ENCODE results near the gene RAB6A.
"Not testable (repeated sequence)": the region's sequence is repeated elsewhere in the genome, so short reads cannot be mapped to it uniquely, and the experiment has no call there.

The RAB6A gene

GRCh38 chr11:73770811-73771210, 9.9 kb upstream of the RAB6A start:
- not testable (repeated sequence) for H3K4me3 ChIP-seq (ENCODE audit: low read depth, low read length); DNase-seq (ENCODE audit: low read depth)

DNA sequence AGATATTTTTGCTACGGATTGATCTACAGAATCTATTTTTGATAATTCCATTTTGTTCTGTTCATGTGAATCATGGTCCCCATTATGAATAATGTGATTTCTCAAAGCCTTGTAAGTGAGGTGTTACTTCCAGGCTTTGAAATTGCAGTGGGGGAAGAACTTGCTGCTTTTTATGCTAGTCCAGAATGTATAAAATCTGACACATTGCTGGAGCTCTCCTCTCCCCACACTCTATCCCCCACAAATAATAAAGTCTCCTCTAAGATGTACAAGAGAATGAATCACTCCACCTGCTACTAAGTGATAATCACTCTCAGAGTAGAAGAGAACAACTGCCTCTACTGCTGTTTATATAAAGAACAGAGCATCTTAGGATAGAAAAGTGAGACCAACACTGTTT, 5.9 kb upstream of the RAB6A start:
- no peak overlapping the region for H3K4me3 ChIP-seq (ENCODE audit: low read depth, low read length)
- no peak for DNase-seq (ENCODE audit: low read depth)

- H3K4me3 ChIP-seq (ENCODE audit: low read depth, low read length) = no peak overlapping the region
- DNase-seq (ENCODE audit: low read depth) = no peak
Measured at GRCh38 chr11:73762732-73763131, 1.9 kb upstream of the RAB6A start.

- DNase-seq (ENCODE audit: low read depth) = no peak
- H3K4me3 ChIP-seq (ENCODE audit: low read depth, low read length) = peak overlapping the region; percentile 38
Measured at GRCh38 chr11:73761403-73761945, 600 bp upstream of the RAB6A start.

- peak overlapping the region; percentile 96 for H3K4me3 ChIP-seq (ENCODE audit: low read depth, low read length)
- DNase-seq (ENCODE audit: low read depth) = no peak
Measured at GRCh38 chr11:73760135-73760678, 667 bp downstream of the RAB6A start.

DNA sequence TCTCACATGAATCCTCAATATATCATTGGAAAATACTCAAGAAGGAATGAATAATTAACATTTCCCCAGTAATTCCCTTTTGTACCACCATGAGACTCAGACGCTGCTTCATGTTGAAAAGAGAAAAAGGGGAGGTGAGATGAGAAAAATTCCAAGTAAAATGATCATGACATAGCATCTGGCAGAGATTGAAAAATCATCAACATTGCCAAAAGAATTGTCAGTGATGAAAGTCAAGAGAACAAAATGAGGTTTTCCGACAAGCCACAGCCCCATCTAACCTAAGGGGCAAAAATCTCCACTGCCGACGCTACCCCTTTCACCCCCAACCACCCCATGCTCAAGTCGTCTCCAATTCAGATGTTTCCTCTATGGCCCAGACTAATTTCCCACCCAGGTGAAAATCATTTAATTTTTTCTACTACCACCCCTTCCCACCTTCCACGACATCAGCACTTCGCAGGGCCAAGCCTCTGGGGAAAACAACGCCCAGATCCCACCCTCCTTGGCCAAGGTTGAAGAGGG, 1.2 kb downstream of the RAB6A start:
- DNase-seq (ENCODE audit: low read depth) = no peak
- peak overlapping the region; percentile 96 for H3K4me3 ChIP-seq (ENCODE audit: low read depth, low read length)

- DNase-seq (ENCODE audit: low read depth) = no peak
- H3K4me3 ChIP-seq (ENCODE audit: low read depth, low read length) = peak overlapping the region; percentile 96
Measured at GRCh38 chr11:73758451-73758850, 2.4 kb downstream of the RAB6A start.

DNA sequence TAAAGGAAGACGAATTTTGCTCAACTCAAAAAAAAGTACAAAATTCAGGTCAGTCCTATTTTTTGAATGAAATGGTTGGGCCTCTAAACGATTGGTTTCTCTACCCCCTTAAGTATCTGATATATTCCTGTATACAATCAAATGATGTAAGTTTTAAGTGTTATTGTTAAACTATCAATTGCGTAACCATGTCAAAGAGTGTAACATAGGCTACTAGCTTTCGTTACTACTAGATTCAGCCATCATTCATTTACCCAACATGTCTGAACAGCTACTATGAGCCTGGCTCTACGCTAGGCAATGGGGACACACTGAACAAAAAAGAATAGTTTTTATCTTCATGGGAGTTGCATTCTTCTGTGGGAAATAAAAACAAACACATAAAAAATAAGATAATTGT, 3.3 kb downstream of the RAB6A start:
- no peak overlapping the region for H3K4me3 ChIP-seq (ENCODE audit: low read depth, low read length)
- DNase-seq (ENCODE audit: low read depth) = no peak

GRCh38 chr11:73755670-73756069, 5.2 kb downstream of the RAB6A start:
- no peak for DNase-seq (ENCODE audit: low read depth)
- no peak overlapping the region for H3K4me3 ChIP-seq (ENCODE audit: low read depth, low read length)

GRCh38 chr11:73753938-73754337, 6.9 kb downstream of the RAB6A start:
- H3K4me3 ChIP-seq (ENCODE audit: low read depth, low read length) = no peak overlapping the region
- no peak for DNase-seq (ENCODE audit: low read depth)

- H3K4me3 ChIP-seq (ENCODE audit: low read depth, low read length) = no peak overlapping the region
- no peak for DNase-seq (ENCODE audit: low read depth)
Measured at GRCh38 chr11:73752903-73753302, 8.0 kb downstream of the RAB6A start.

- no peak overlapping the region for H3K4me3 ChIP-seq (ENCODE audit: low read depth, low read length)
- DNase-seq (ENCODE audit: low read depth) = no peak
Measured at GRCh38 chr11:73752216-73752867, 8.5 kb downstream of the RAB6A start.

- DNase-seq (ENCODE audit: low read depth); H3K4me3 ChIP-seq (ENCODE audit: low read depth, low read length): not testable (repeated sequence)
Measured at GRCh38 chr11:73750862-73751261, 10.0 kb downstream of the RAB6A start.

GRCh38 chr11:73750228-73750627, 10.6 kb downstream of the RAB6A start:
- H3K4me3 ChIP-seq (ENCODE audit: low read depth, low read length) = no peak overlapping the region
- no peak for DNase-seq (ENCODE audit: low read depth)

- no peak for DNase-seq (ENCODE audit: low read depth)
- H3K4me3 ChIP-seq (ENCODE audit: low read depth, low read length) = no peak overlapping the region
Measured at GRCh38 chr11:73749118-73749517, 11.8 kb downstream of the RAB6A start.

GRCh38 chr11:73748300-73748699, 12.6 kb downstream of the RAB6A start:
- DNase-seq (ENCODE audit: low read depth) = no peak
- no peak overlapping the region for H3K4me3 ChIP-seq (ENCODE audit: low read depth, low read length)

DNA sequence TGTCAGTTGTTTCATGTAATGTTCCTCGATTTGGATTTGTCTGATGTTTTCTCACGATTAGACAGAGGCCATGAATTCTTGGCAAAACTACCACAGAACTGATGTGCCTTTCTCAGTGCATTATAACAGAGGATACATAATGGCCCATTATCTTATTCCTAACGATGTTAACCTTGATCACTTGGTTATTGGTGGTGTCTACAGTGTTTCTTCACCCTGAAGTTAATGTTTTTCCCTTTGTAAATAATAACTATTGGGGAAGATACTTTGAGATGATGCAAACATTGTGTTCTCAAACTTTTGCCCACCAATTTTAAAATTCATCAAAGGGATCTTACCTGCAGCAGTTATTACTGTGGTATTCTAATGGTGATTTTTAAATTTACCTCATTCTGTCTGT, 13.1 kb downstream of the RAB6A start:
- H3K4me3 ChIP-seq (ENCODE audit: low read depth, low read length) = no peak overlapping the region
- DNase-seq (ENCODE audit: low read depth) = no peak

DNA sequence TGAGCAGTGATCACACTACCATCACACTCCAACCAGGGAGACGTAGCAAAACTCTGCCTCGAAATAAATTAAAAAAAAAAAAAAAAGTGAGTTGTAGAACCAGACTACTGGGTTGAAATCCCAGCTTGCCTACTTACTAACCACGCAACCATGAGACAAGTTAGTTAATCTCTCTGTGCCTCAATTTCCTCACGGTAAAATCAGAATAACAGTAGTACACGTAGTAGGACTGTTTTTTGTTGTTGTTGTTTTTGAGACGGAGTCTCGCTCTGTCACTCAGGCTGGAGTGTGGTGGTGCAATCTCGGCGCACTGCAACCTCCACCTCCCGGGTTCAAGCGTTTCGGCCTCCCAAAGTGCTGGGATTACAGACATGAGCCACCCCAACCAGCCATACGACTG, 14.2 kb downstream of the RAB6A start:
- H3K4me3 ChIP-seq (ENCODE audit: low read depth, low read length) = no peak overlapping the region
- DNase-seq (ENCODE audit: low read depth) = no peak

DNA sequence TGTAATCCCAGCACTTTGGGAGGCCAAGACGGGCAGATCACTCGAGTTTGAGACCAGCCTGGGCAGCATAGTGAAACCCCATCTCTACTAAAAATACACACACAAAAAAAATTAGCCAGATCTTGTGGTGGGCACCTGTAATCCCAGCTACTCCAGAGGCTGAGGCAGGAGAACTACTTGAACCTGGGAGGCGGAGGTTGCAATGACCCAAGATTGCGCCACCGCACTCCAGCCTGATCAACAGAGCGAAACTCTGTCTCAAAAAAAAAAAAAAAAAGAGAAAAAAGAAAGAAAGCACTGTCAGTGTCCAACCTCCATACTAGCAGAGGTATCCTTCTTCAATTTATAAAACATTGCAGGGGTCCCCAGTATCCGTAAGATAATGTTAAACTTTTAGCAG, 17.8 kb downstream of the RAB6A start:
- DNase-seq (ENCODE audit: low read depth) = no peak
- no peak overlapping the region for H3K4me3 ChIP-seq (ENCODE audit: low read depth, low read length)

GRCh38 chr11:73735959-73736358, 24.9 kb downstream of the RAB6A start:
- not testable (repeated sequence) for DNase-seq (ENCODE audit: low read depth); H3K4me3 ChIP-seq (ENCODE audit: low read depth, low read length)

GRCh38 chr11:73734993-73735392, 25.9 kb downstream of the RAB6A start:
- DNase-seq (ENCODE audit: low read depth) = no peak

More at GRCh38 chr11:73734993-73735392, 25.9 kb downstream of the RAB6A start:
- H3K4me3 ChIP-seq (ENCODE audit: low read depth, low read length) = no peak overlapping the region

Data from skeletal muscle cell (primary cell).